K562 (cell line): ENCODE measurements around the gene MRPS10. TPM values are rescaled to one million over a fixed set of nuclear protein-coding genes. Genes with fewer than 3 reads are reported as not detected.

Experiments
- ARNT ChIP-seq, 2 experiments: fragments of 450-650 bp; IDR thresholded peaks; 2 replicates each; pipeline ENCODE4 v1.6.1; 2016; ENCODE audit warnings: mild to moderate bottlenecking in 1 of 2
- ASH1L ChIP-seq: fragments of 450-650 bp; IDR thresholded peaks from 2 replicates; pipeline ENCODE4 v1.6.1; 2018; ENCODE audit warnings: borderline replicate concordance, mild to moderate bottlenecking, low read depth; ENCODE audit not compliant: partially characterized antibody
- ATF1 ChIP-seq, 2 experiments: fragments of 450-650 bp in 1 of 2; IDR thresholded peaks; 2 replicates each; pipeline ENCODE4 v1.6.1; 2016; ENCODE audit warnings: missing compliant biosample characterization in 1 of 2, missing genetic modification characterization in 1 of 2
- CBX8 ChIP-seq: fragments of 200-600 bp; sonication (generic); IDR thresholded peaks from 2 replicates; pipeline ENCODE4 v1.6.1; 2012; ENCODE audit warnings: borderline replicate concordance, mixed run types, low read depth, mild to moderate bottlenecking, moderate library complexity, mixed read lengths, low read length, control low read depth, inconsistent platforms; ENCODE audit not compliant: poor library complexity, severe bottlenecking; ENCODE audit errors: extremely low read depth
- CHCHD3 ChIP-seq: fragments of 250-450 bp; sonication (Bioruptor Pico); IDR thresholded peaks from 2 replicates; pipeline ENCODE4 v2.1.2; 2022; ENCODE audit warnings: mild to moderate bottlenecking
- DMBX1 ChIP-seq: fragments of 250-450 bp; sonication (Bioruptor Pico); IDR thresholded peaks from 2 replicates; pipeline ENCODE4 v1.8.0; 2022; ENCODE audit warnings: inconsistent platforms, mild to moderate bottlenecking, moderate library complexity, borderline replicate concordance
- E2F3 ChIP-seq: fragments of 250-450 bp; sonication (Bioruptor Pico); IDR thresholded peaks from 2 replicates; pipeline ENCODE4 v1.4.0; 2020; ENCODE audit warnings: mild to moderate bottlenecking
- FOXP1 ChIP-seq: sonication (generic); formaldehyde crosslinking; IDR thresholded peaks from 2 replicates; pipeline ENCODE4 v1.8.0; 2022; ENCODE audit warnings: mild to moderate bottlenecking, missing genetic modification reagents
- KLF16 ChIP-seq: IDR thresholded peaks from 2 replicates; pipeline ENCODE4 v1.6.1; 2016; ENCODE audit warnings: antibody characterized with exemption
- MCM5 ChIP-seq: fragments of 450-650 bp; IDR thresholded peaks from 2 replicates; pipeline ENCODE4 v1.6.1; 2016; ENCODE audit warnings: low read depth
- MLLT1 ChIP-seq, 2 experiments: fragments of 450-650 bp; IDR thresholded peaks; 2 replicates each; pipeline ENCODE4 v1.6.1; 2016
- NFE2 ChIP-seq: IDR thresholded peaks from 2 replicates; pipeline ENCODE4 v1.6.1; 2014; ENCODE audit warnings: antibody characterized with exemption, low read depth
- NFIC ChIP-seq: fragments of 450-650 bp; IDR thresholded peaks from 2 replicates; pipeline ENCODE4 v1.6.1; 2017; ENCODE audit warnings: mild to moderate bottlenecking, inconsistent platforms
- NR2C2 ChIP-seq, 2 experiments: fragments of 200-800 bp in 1 of 2; sonication (Bioruptor generic) in 1 of 2; sonication (generic) in 1 of 2; formaldehyde crosslinking in 1 of 2; IDR thresholded peaks; 2 replicates each; pipeline versions ENCODE4 v1.6.1 to v1.8.0; 2016 to 2022; ENCODE audit warnings: mild to moderate bottlenecking in 1 of 2, missing compliant biosample characterization in 1 of 2, missing genetic modification characterization in 1 of 2, missing genetic modification reagents in 1 of 2
- RAD21 ChIP-seq, 2 experiments: fragments of 250-450 bp in 1 of 2; fragments of 450-650 bp in 1 of 2; sonication (Bioruptor Pico) in 1 of 2; formaldehyde crosslinking in 1 of 2; IDR thresholded peaks in 1 of 2; conservative IDR thresholded peaks in 1 of 2; 2 replicates each; pipeline versions ENCODE4 v1.4.0 to v1.8.0; 2020 to 2022; ENCODE audit warnings: mild to moderate bottlenecking in 2 of 2, moderate library complexity in 1 of 2
- RFX7 ChIP-seq: fragments of 250-450 bp; sonication (Bioruptor Pico); IDR thresholded peaks from 2 replicates; pipeline ENCODE4 v1.5.1; 2021; ENCODE audit warnings: mild to moderate bottlenecking
- TCFL5 ChIP-seq: fragments of 250-450 bp; sonication (Bioruptor Pico); conservative IDR thresholded peaks from 2 replicates; pipeline ENCODE4 v1.6.1; 2021; ENCODE audit warnings: mild to moderate bottlenecking, moderate library complexity, matching md5 sums
- TEAD1 ChIP-seq, 2 experiments: fragments of 450-650 bp in 1 of 2; sonication (generic) in 1 of 2; formaldehyde crosslinking; IDR thresholded peaks; 2 replicates each; pipeline versions ENCODE4 v1.4.0 to v1.8.0; 2020 to 2022; ENCODE audit warnings: mild to moderate bottlenecking in 2 of 2, missing genetic modification reagents in 1 of 2
- THRB ChIP-seq: fragments of 450-650 bp; formaldehyde crosslinking; conservative IDR thresholded peaks from 2 replicates; pipeline ENCODE4 v1.4.0; 2022; ENCODE audit warnings: mild to moderate bottlenecking, missing genetic modification characterization
- ZNF146 ChIP-seq: IDR thresholded peaks from one replicate; pipeline ENCODE4 v1.6.1; 2018; ENCODE audit warnings: missing compliant biosample characterization; ENCODE audit not compliant: unreplicated experiment
- ZNF232 ChIP-seq: sonication (generic); formaldehyde crosslinking; IDR thresholded peaks from 2 replicates; pipeline ENCODE4 v1.8.0; 2022; ENCODE audit warnings: mild to moderate bottlenecking, missing genetic modification reagents
- ZNF41 ChIP-seq: fragments of 250-450 bp; sonication (Bioruptor Pico); conservative IDR thresholded peaks from 2 replicates; pipeline ENCODE4 v1.4.0; 2020; ENCODE audit warnings: mild to moderate bottlenecking
- ZNF436 ChIP-seq: fragments of 250-450, 450-650 bp; sonication (Bioruptor Pico); formaldehyde crosslinking; IDR thresholded peaks from 2 replicates; pipeline ENCODE4 v1.7.0; 2020; ENCODE audit warnings: mild to moderate bottlenecking
- ZNF586 ChIP-seq: fragments of 450-650 bp; formaldehyde crosslinking; conservative IDR thresholded peaks from 2 replicates; pipeline ENCODE4 v1.4.0; 2020; ENCODE audit warnings: mild to moderate bottlenecking, moderate library complexity
- polyA plus RNA-seq, 8 experiments: library from polyadenylated mRNA; depleted of rRNA in 4 of 8; stranded (reverse) in 5 of 8; unstranded in 3 of 8; fragments of >200 nt; fragmentation: Nextera tagmentation in 2 of 8; fragmentation: Illumina TruSeq in 1 of 8; extraction: Ambion mirVana in 2 of 8; extraction: Trizol in 1 of 8; gene quantifications; 2 replicates each; pipeline versions ENCODE4 v1.2.1 to v1.2.3, GENCODE V29; 2011 to 2014; ENCODE audit warnings: inconsistent platforms in 1 of 8, missing spikeins in 1 of 8
- total RNA-seq, 7 experiments: library from RNA; depleted of rRNA in 6 of 7; stranded (reverse); fragments of >200 nt in 6 of 7; fragmentation: Illumina TruSeq in 2 of 7; extraction: Trizol in 2 of 7; gene quantifications; 2 replicates each; pipeline versions ENCODE4 v1.2.1 to v1.2.3, GENCODE V29; 2011 to 2021; ENCODE audit warnings: low replicate concordance in 1 of 7
- TF ChIP-seq, protein P1 (sequence below): sonication (generic); formaldehyde crosslinking; IDR thresholded peaks from 2 replicates; pipeline ENCODE4 v1.8.0; 2022; ENCODE audit warnings: missing genetic modification reagents, mild to moderate bottlenecking, moderate library complexity, borderline replicate concordance
- TF ChIP-seq, protein P2 (sequence below): sonication (generic); formaldehyde crosslinking; IDR thresholded peaks from 2 replicates; pipeline ENCODE4 v1.9.0; 2022; ENCODE audit warnings: mild to moderate bottlenecking, missing genetic modification reagents

The MRPS10 gene
- total and polyA plus RNA-seq, 9 of the 15 experiments (the other 6 are each of a cell fraction or from before 2014, with no cell fraction given): 48.6 to 166 (median 93.7) TPM

GRCh38 chr6:42175860-42176259 lies 41.8 kb downstream of the MRPS10 start (continued):
- TF ChIP-seq ZNF586 (CRISPR knock-in tag): no peak
- no peak for TF ChIP-seq ZNF232 (CRISPR knock-in tag)
- TF ChIP-seq, protein P1, sequence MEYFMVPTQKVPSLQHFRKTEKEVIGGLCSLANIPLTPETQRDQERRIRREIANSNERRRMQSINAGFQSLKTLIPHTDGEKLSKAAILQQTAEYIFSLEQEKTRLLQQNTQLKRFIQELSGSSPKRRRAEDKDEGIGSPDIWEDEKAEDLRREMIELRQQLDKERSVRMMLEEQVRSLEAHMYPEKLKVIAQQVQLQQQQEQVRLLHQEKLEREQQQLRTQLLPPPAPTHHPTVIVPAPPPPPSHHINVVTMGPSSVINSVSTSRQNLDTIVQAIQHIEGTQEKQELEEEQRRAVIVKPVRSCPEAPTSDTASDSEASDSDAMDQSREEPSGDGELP: no peak
- TF ChIP-seq ATF1 (CRISPR knock-in tag; IDR thresholded peaks at IDR 0.05): no peak
- no peak for TF ChIP-seq ATF1 (tag; IDR thresholded peaks at IDR 0.05)
- no peak for TF ChIP-seq ZNF436 (CRISPR knock-in tag)
- peak in 1 of 2 experiments; percentile 18; a peak in 1 of 4 replicates for TF ChIP-seq RAD21 (CRISPR knock-in tag; conservative IDR thresholded peaks at IDR 0.05 in 1 of 2, IDR thresholded peaks at IDR 0.05 in 1 of 2)
- TF ChIP-seq TEAD1 (CRISPR knock-in tag; IDR thresholded peaks at IDR 0.05): peak in 1 of 2 experiments; percentile 69; a peak in 1 of 4 replicates
- no peak for TF ChIP-seq MLLT1 (IDR thresholded peaks at IDR 0.05)
- no peak for TF ChIP-seq NFIC
- no peak for TF ChIP-seq DMBX1 (CRISPR knock-in tag)
- TF ChIP-seq CHCHD3 (CRISPR knock-in tag): no peak
- no peak for TF ChIP-seq ARNT (IDR thresholded peaks at IDR 0.05)
- no peak for TF ChIP-seq ZNF146 (CRISPR knock-in tag)
- no peak for TF ChIP-seq NR2C2 (CRISPR knock-in tag; IDR thresholded peaks at IDR 0.05)
- TF ChIP-seq NR2C2 (tag; IDR thresholded peaks at IDR 0.05): no peak
- TF ChIP-seq TCFL5 (CRISPR knock-in tag): no peak
- no peak for TF ChIP-seq E2F3 (CRISPR knock-in tag)
- TF ChIP-seq CBX8: no peak
- no peak for TF ChIP-seq FOXP1 (CRISPR knock-in tag)
- no peak for TF ChIP-seq KLF16
- no peak for TF ChIP-seq ZNF41 (CRISPR knock-in tag)
- no peak for TF ChIP-seq THRB
- no peak for TF ChIP-seq ASH1L
- no peak for TF ChIP-seq MCM5
- no peak for TF ChIP-seq NFE2
- no peak for TF ChIP-seq RFX7 (CRISPR knock-in tag)
- TF ChIP-seq, protein P2, sequence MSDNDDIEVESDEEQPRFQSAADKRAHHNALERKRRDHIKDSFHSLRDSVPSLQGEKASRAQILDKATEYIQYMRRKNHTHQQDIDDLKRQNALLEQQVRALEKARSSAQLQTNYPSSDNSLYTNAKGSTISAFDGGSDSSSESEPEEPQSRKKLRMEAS (CRISPR knock-in tag): no peak
